Lower lobe of right lung (tissue), 2 donors: ENCODE measurements around the gene GGA3. TPM values are rescaled to one million over a fixed set of nuclear protein-coding genes. Genes with fewer than 3 reads are reported as not detected.

Source experiments
- ATAC-seq, 2 donors: fragments of 200-7000 bp; cut with Tn5 transposase; one replicate each; pipeline ENCODE4 v1.9.1; 2020 to 2022; ENCODE audit warnings: mild to moderate bottlenecking in 2 of 2, moderate library complexity in 2 of 2
- DNase-seq: peaks from one replicate; pipeline ENCODE4 v3.0.0-alpha.2; 2020
- H3K27ac ChIP-seq: fragments of 200-600 bp; one replicate; pipeline ENCODE4 v1.8.0; 2022
- H3K27me3 ChIP-seq: fragments of 200-600 bp; one replicate; pipeline ENCODE4 v1.8.0; 2022; ENCODE audit warnings: low read depth
- H3K36me3 ChIP-seq: fragments of 200-600 bp; one replicate; pipeline ENCODE4 v1.8.0; 2022; ENCODE audit warnings: mild to moderate bottlenecking
- H3K4me1 ChIP-seq: fragments of 200-600 bp; one replicate; pipeline ENCODE4 v1.8.0; 2022
- H3K4me3 ChIP-seq: fragments of 200-600 bp; one replicate; pipeline ENCODE4 v1.8.0; 2022; ENCODE audit warnings: mild to moderate bottlenecking
- H3K9me3 ChIP-seq: fragments of 200-600 bp; one replicate; pipeline ENCODE4 v1.8.0; 2022
- CTCF ChIP-seq: fragments of 200-600 bp; IDR thresholded peaks from one replicate; pipeline ENCODE4 v1.8.0; 2022; ENCODE audit warnings: antibody characterized with exemption, mild to moderate bottlenecking
- intact Hi-C: fragments of 100-400 bp; cut with DNase I; formaldehyde crosslinking; loops from one replicate; pipeline ENCODE4 v1.11.0; 2022
- total RNA-seq: library from RNA; stranded (reverse); fragmentation: NEBNext Ultra II Directional; extraction: Animal tissue kit (Norgen Biotek cat#: 25700); gene quantifications from one replicate; pipeline ENCODE4 v1.2.1, GENCODE V29; 2021
- donor health status: DM: no; HTN: yes; CAD: no; lungs with severe emphysema.

Gene GGA3
- total RNA-seq, 1 donor from 2014 or later, result 68.6 TPM

- Histone ChIP-seq H3K27me3 (no peaks in the 10 kb centered on the region), H3K27ac (no peak overlapping the region), H3K36me3 (peaks cover 12% of the 10 kb centered on the region), H3K9me3 (no peaks in the 10 kb centered on the region), H3K4me1 (peaks cover 33% of the 10 kb centered on the region), H3K4me3 (no peak overlapping the region)
- no peak for ATAC-seq
- TF ChIP-seq CTCF, result no peak
- intact Hi-C loops, result no loop called here
- DNase-seq, result no peak
These were observed 9.2 kb downstream of the GGA3 start for GRCh38 chr17:75252039-75252816.

GRCh38 chr17:75250009-75250471 is 11.4 kb downstream of the GGA3 start:
- TF ChIP-seq CTCF, result no peak
- DNase-seq (no peak), ATAC-seq (peak; percentile 54 to 60)
- H3K27ac ChIP-seq, result no peak overlapping the region
- intact Hi-C loops, result no loop called here
- H3K36me3 ChIP-seq, result peaks cover 30% of the 10 kb centered on the region
- H3K4me3 ChIP-seq, result peak overlapping the region; percentile 16
- H3K4me1 ChIP-seq, result peaks cover 29% of the 10 kb centered on the region
- no peaks in the 10 kb centered on the region for H3K27me3 ChIP-seq
- H3K9me3 ChIP-seq, result no peaks in the 10 kb centered on the region

GRCh38 chr17:75249564-75249963 is 11.8 kb downstream of the GGA3 start:
- Histone ChIP-seq H3K27ac (no peak overlapping the region), H3K4me3 (no peak overlapping the region), H3K36me3 (peaks cover 35% of the 10 kb centered on the region), H3K4me1 (peaks cover 29% of the 10 kb centered on the region), H3K9me3 (no peaks in the 10 kb centered on the region), H3K27me3 (no peaks in the 10 kb centered on the region)
- intact Hi-C loops, result no loop called here
- no peak for TF ChIP-seq CTCF
- ATAC-seq (no peak), DNase-seq (no peak)

- H3K27me3 ChIP-seq, result no peaks in the 10 kb centered on the region
- no peaks in the 10 kb centered on the region for H3K9me3 ChIP-seq
- ATAC-seq (no peak), DNase-seq (no peak)
- H3K4me3 ChIP-seq, result no peak overlapping the region
- TF ChIP-seq CTCF, result no peak
- peaks cover 20% of the 10 kb centered on the region for H3K4me1 ChIP-seq
- intact Hi-C loops, result no loop called here
- no peak overlapping the region for H3K27ac ChIP-seq
- peaks cover 66% of the 10 kb centered on the region for H3K36me3 ChIP-seq
These were observed 15.0 kb downstream of the GGA3 start for GRCh38 chr17:75246404-75246803.

GRCh38 chr17:75245011-75245410 is 16.4 kb downstream of the GGA3 start:
- ATAC-seq, result no peak
- Histone ChIP-seq H3K27ac (no peak overlapping the region), H3K27me3 (no peaks in the 10 kb centered on the region), H3K9me3 (no peaks in the 10 kb centered on the region), H3K36me3 (peaks cover 80% of the 10 kb centered on the region), H3K4me3 (no peak overlapping the region), H3K4me1 (peaks cover 7% of the 10 kb centered on the region)
- intact Hi-C loops, result no loop called here
- no peak for DNase-seq
- no peak for TF ChIP-seq CTCF
